HL-60 (cell line): ENCODE results near the gene TEX54.

Experiments used
- CTCF ChIP-seq: IDR thresholded peaks from one replicate; pipeline ENCODE4 v1.5.1; 2011; ENCODE audit warnings: low read length, control low read depth, inconsistent platforms; ENCODE audit not compliant: insufficient read depth
- GABPA ChIP-seq: IDR thresholded peaks from 2 replicates; pipeline ENCODE4 v1.6.1; 2012; ENCODE audit warnings: low read depth

DNA sequence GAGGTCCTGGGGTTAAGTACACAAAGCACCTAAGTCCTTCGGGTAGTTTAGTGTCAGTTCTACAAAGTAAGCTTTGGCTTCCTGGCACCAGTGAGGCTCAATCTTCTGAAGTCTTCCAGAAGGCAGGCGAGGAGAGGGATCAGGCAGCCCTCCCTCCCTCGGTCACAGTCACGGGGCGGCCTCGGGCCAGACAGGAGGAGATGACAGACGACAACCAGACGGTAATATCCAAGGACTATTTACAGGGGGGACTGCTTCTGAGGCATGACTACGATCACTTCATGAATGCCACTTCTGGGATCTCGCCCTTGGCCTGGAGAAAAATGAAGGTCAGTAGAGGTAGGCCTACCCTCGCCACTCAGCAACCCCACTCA lies 40.5 kb downstream of the TEX54 start:
- no peak for TF ChIP-seq CTCF
- no peak for TF ChIP-seq GABPA
